Osteoblast (primary cell): ENCODE results near the gene MYMK. TPM values are rescaled to one million over a fixed set of nuclear protein-coding genes. Genes with fewer than 3 reads are reported as not detected.

Experiments
- DNase-seq: peaks from one replicate; pipeline ENCODE4 v3.0.0; 2011; ENCODE audit warnings: low spot score, mixed read lengths; ENCODE audit not compliant: insufficient read length; ENCODE audit errors: missing footprints
- H2AFZ ChIP-seq: 2 replicates; pipeline ENCODE4 v1.6.0; 2011; ENCODE audit warnings: mild to moderate bottlenecking, low read length
- H3K27ac ChIP-seq: 2 replicates; pipeline ENCODE4 v1.5.1; 2011; ENCODE audit warnings: mild to moderate bottlenecking, low read depth, low read length, moderate library complexity
- H3K27me3 ChIP-seq: 2 replicates; pipeline ENCODE4 v1.6.0; 2012; ENCODE audit warnings: mild to moderate bottlenecking, control low read depth, inconsistent platforms, low read length, moderate library complexity; ENCODE audit not compliant: insufficient read depth
- H3K36me3 ChIP-seq: 2 replicates; pipeline ENCODE4 v1.5.1; 2011; ENCODE audit warnings: mild to moderate bottlenecking, low read length, control low read depth, moderate library complexity; ENCODE audit not compliant: insufficient read depth
- H3K4me1 ChIP-seq: 2 replicates; pipeline ENCODE4 v1.5.1; 2011; ENCODE audit warnings: mild to moderate bottlenecking, low read length, control low read depth, moderate library complexity; ENCODE audit not compliant: insufficient read depth
- H3K4me2 ChIP-seq: 2 replicates; pipeline ENCODE4 v1.6.0; 2011; ENCODE audit warnings: mild to moderate bottlenecking, low read length; ENCODE audit not compliant: insufficient read depth
- H3K4me3 ChIP-seq: fragments of 200-600 bp; sonication (generic); 3 replicates; pipeline ENCODE4 v1.5.1; 2012; ENCODE audit warnings: mild to moderate bottlenecking, low read length, inconsistent platforms; ENCODE audit not compliant: insufficient read depth
- H3K79me2 ChIP-seq: 2 replicates; pipeline ENCODE4 v1.6.0; 2012; ENCODE audit warnings: mild to moderate bottlenecking, low read length, control low read depth, inconsistent platforms; ENCODE audit not compliant: insufficient read depth
- H3K9me3 ChIP-seq: 2 replicates; pipeline ENCODE4 v1.5.1; 2011; ENCODE audit warnings: low read depth, low read length, control low read depth
- H4K20me1 ChIP-seq: 2 replicates; pipeline ENCODE4 v1.6.0; 2012; ENCODE audit warnings: mild to moderate bottlenecking, low read length, control low read depth; ENCODE audit not compliant: insufficient read depth
- total RNA-seq: library from RNA; depleted of rRNA; stranded (reverse); fragments of >200 nt; gene quantifications from 2 replicates; pipeline ENCODE4 v1.2.3, GENCODE V29; 2012
- TF ChIP-seq, protein P1 (sequence below): IDR thresholded peaks from 2 replicates; pipeline ENCODE4 v1.5.1; 2011; ENCODE audit warnings: mild to moderate bottlenecking, low read depth, low read length, moderate library complexity; ENCODE audit errors: extremely low read depth

MYMK gene
- total RNA-seq, 1 donor = not detected

DNA sequence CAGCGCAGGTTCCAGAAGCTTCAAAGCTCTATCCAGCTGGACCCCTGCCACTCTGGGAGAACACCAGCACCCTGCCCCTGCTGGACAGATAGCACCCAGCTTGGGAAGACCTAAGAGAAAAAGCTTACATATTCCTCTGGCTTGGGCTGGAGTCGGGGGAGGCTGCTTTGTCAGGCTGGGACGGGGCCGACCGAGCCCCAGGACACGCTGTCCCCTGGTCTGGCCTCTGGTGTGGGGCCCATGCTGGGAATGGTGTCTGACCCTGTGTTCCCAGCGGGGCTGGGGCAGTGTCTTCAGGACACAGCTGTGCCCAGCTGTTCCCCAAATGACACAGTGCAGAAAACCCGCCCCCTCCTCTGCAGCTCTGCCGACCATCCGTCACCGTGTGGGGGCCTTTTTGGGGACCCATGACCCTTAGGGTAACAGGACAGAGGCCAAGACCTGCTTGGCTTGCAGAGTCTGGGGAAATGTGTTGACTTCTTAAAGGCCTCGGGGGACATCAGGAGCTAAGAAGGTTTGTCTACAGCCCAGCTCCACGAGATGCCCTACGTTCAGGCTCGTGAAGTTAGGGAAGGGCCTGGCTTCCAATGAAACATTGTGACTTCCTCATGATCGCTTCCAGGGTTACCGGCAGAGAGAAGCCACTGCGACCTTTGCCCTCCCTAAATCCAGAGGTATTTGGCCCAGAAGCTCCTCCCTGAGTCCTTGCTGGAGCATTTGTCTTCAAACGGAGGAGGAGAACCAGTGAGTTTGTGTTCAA is 25.4 kb downstream of the MYMK start:
- peaks cover 1% of the 10 kb centered on the region for H3K9me3 ChIP-seq
- H3K4me3 ChIP-seq = no peak overlapping the region
- H3K79me2 ChIP-seq = no peaks in the 10 kb centered on the region
- H3K4me1 ChIP-seq = no peaks in the 10 kb centered on the region
- TF ChIP-seq, protein P1, sequence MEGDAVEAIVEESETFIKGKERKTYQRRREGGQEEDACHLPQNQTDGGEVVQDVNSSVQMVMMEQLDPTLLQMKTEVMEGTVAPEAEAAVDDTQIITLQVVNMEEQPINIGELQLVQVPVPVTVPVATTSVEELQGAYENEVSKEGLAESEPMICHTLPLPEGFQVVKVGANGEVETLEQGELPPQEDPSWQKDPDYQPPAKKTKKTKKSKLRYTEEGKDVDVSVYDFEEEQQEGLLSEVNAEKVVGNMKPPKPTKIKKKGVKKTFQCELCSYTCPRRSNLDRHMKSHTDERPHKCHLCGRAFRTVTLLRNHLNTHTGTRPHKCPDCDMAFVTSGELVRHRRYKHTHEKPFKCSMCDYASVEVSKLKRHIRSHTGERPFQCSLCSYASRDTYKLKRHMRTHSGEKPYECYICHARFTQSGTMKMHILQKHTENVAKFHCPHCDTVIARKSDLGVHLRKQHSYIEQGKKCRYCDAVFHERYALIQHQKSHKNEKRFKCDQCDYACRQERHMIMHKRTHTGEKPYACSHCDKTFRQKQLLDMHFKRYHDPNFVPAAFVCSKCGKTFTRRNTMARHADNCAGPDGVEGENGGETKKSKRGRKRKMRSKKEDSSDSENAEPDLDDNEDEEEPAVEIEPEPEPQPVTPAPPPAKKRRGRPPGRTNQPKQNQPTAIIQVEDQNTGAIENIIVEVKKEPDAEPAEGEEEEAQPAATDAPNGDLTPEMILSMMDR = no peak
- no peak overlapping the region for H2AFZ ChIP-seq
- no peak overlapping the region for H3K4me2 ChIP-seq
- peaks cover 14% of the 10 kb centered on the region for H3K27me3 ChIP-seq
- peak; percentile 80 for DNase-seq
- H3K36me3 ChIP-seq = no peaks in the 10 kb centered on the region
- no peaks in the 10 kb centered on the region for H4K20me1 ChIP-seq
- no peak overlapping the region for H3K27ac ChIP-seq

DNA sequence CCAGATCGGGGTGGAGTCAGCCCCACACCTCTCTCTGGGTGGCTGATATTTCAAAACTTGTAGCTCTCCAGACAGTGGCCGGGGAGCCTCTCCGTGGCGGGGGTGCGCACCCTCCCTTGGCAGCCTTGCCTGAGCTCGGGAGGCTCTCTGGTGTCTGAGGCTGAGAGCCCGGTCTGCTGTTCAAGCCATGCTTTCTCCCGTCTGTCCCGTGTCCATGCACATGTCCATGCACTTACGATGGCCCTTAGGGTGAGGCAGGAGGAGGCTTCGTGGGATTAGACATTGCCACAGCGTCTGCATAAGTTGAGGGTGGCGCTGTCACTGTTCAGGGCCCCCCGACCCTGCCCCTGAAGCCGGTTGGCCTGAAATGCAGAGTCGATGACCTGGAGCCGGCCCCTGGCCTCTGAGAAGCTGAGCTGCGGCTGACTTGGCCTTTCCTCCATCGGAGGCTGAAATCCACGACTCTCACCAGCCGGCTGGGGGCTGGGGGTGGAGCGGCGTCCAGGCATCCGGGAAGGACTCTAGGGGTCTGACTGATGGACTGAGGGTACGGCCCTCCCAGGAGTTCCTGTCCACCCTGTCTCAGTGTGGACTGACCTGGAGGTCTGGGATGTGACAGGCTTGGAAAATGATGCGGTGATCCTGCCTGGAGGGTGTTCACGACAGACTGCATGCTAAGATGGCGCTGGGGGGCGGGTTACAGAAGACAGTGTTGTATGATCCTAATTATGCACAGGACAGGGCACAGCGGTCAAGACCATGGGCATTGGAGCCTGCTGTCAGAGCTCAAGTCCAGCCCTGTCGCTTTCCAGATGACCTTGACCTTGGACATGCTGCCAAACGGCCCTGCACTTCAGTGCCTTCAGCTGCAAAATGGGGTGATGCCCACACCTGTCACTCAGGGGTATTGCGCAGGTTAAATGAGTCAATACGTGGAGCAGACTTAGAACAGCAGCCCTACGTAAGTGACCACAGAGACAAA is 27.6 kb downstream of the MYMK start:
- DNase-seq = peak; percentile 70
- Histone ChIP-seq H3K27me3 (peaks cover 14% of the 10 kb centered on the region), H3K79me2 (no peaks in the 10 kb centered on the region), H2AFZ (no peak overlapping the region), H3K9me3 (no peaks in the 10 kb centered on the region), H3K27ac (no peak overlapping the region), H4K20me1 (no peaks in the 10 kb centered on the region), H3K4me1 (peaks cover 7% of the 10 kb centered on the region), H3K4me3 (no peak overlapping the region), H3K36me3 (no peaks in the 10 kb centered on the region), H3K4me2 (no peak overlapping the region)
- TF ChIP-seq, protein P1 = no peak

DNA sequence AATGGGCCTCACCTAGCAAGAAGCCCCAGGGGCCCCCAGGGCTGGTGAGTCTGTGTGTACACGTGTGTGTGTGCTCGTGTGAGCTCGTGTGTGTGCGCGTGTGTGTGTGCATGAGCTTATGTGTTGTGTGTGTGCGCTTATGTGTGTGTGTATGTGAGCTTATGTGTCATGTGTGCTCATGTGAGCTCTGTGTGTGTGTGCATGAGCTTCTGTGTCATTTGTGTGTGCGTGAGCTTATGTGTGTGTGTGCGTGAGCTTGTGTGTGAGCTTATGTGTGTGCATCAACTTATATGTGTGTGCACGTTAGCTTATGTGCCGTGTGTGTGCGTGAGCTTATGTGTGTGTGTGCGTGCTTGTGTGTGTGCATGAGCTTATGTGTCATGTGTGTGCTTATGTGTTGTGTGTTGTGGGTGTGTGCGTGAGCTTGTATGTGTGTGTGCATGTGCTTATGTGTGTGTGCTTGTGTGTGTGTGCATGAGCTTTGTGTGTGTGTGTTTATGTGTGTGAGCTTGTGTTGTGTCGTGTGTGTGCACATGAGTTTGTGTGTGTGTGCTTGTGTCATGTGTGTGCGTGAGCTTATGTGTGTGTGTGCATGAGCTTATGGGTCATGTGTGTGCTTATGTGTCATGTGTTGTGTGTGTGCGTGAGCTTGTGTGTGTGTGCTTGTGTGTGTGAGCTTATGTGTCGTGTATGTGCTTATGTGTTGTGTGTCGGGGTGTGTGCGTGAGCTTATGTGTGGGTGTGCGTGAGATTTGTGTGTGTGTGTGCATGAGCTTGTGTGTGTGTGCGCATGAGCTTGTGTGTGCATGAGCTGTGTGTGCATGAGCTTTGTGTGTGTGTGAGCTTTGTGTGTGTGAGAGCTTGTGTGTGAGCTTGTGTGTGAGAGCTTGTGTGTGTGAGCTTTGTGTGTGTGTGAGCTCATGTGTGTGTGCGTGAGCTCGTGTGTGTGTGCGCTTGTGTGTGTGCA is 29.1 kb downstream of the MYMK start:
- TF ChIP-seq, protein P1 = no peak

More for the DNA sequence above, 29.1 kb downstream of the MYMK start:
- Histone ChIP-seq H3K4me3 (no peak overlapping the region), H3K4me2 (no peak overlapping the region), H4K20me1 (no peaks in the 10 kb centered on the region), H3K79me2 (no peaks in the 10 kb centered on the region), H3K27me3 (peaks cover 14% of the 10 kb centered on the region), H2AFZ (no peak overlapping the region), H3K36me3 (no peaks in the 10 kb centered on the region), H3K4me1 (peaks cover 12% of the 10 kb centered on the region), H3K9me3 (no peaks in the 10 kb centered on the region), H3K27ac (no peak overlapping the region)
- DNase-seq = peak; percentile 32
